Measurements from ENCODE around the gene FBF1.

- TF ChIP-seq POLR2A (IDR thresholded peaks at IDR 0.05) (peak; percentile 87), CTCF (IDR thresholded peaks at IDR 0.05) (no peak)
Measured at GRCh38 chr17:75940727-75941441, at the start of gene FBF1.

All from adrenal gland (tissue), 5 donors.